ENCODE data around the gene STON2. TPM values are rescaled to one million over a fixed set of nuclear protein-coding genes. Genes with fewer than 3 reads are reported as not detected.

The STON2 gene
- total and polyA plus RNA-seq, 2 of the 13 experiments (the other 11 are each of a cell fraction or from before 2014, with no cell fraction given), result 2.1 to 11.0 TPM

DNA sequence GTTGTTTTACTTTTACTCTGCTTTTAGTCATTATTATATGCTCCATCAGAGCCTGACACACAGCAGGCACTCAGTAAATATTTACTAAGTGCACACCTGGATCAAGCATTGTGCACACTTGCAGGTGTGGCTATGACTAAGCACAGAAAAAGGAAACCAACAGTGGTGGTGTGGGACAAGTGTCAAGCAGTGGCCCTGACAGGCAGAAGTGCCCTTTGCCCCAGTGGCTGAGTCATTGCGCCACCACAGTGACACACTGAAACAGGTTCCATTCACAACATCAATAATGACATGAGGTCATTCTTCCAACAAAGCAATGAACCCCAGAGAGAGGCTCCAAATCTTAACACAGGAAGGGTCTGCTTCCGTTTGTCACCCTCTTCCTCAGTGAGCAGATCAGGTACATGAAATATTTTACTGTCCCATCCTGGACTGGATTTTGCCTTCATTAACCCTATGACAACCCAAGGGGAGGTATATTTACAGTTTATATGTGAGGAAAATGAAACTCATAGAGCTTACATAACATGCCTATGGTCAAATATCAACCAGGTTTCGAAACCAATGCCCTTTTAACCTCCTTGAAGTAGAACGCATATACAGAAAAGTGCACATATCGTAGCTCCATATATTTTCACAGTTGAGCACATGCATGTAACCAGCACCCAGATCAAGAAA, 96.7 kb downstream of the STON2 start (continued):
- TF ChIP-seq, protein P1, sequence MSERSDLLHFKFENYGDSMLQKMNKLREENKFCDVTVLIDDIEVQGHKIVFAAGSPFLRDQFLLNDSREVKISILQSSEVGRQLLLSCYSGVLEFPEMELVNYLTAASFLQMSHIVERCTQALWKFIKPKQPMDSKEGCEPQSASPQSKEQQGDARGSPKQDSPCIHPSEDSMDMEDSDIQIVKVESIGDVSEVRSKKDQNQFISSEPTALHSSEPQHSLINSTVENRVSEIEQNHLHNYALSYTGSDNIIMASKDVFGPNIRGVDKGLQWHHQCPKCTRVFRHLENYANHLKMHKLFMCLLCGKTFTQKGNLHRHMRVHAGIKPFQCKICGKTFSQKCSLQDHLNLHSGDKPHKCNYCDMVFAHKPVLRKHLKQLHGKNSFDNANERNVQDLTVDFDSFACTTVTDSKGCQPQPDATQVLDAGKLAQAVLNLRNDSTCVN (CRISPR knock-in tag; IDR thresholded peaks at IDR 0.05; ENCODE audit: borderline replicate concordance), result peak; percentile 76; the same call in 1 of the 2 replicates
- TF ChIP-seq ZNF605 (CRISPR knock-in tag; IDR thresholded peaks at IDR 0.05) (peak; percentile 72; the same call in 1 of the 2 replicates), FOXA1 (IDR thresholded peaks at IDR 0.05) (peak; percentile 69), FOXA1 (CRISPR knock-in tag; IDR thresholded peaks at IDR 0.05) (peak; percentile 91; the same call in 1 of the 2 replicates), ZNF460 (CRISPR knock-in tag; IDR thresholded peaks at IDR 0.05; ENCODE audit: borderline replicate concordance) (peak; percentile 63; the same call in 1 of the 2 replicates), RAD21 (CRISPR knock-in tag; IDR thresholded peaks at IDR 0.05) (no peak; the same call in 1 of the 2 replicates), ZNF724P (CRISPR knock-in tag; IDR thresholded peaks at IDR 0.05; ENCODE audit: borderline replicate concordance) (peak; percentile 79; the same call in 1 of the 2 replicates), CC2D1A (CRISPR knock-in tag; IDR thresholded peaks at IDR 0.05) (no peak), RBM39 (IDR thresholded peaks at IDR 0.05; ENCODE audit: low read depth, low read length, poor library complexity, severe bottlenecking) (no peak), ZNF33B (CRISPR knock-in tag; IDR thresholded peaks at IDR 0.05) (no peak), ZNF143 (CRISPR knock-in tag; IDR thresholded peaks at IDR 0.05) (no peak), SMARCC2 (IDR thresholded peaks at IDR 0.05) (no peak)
- TF ChIP-seq, protein P2, sequence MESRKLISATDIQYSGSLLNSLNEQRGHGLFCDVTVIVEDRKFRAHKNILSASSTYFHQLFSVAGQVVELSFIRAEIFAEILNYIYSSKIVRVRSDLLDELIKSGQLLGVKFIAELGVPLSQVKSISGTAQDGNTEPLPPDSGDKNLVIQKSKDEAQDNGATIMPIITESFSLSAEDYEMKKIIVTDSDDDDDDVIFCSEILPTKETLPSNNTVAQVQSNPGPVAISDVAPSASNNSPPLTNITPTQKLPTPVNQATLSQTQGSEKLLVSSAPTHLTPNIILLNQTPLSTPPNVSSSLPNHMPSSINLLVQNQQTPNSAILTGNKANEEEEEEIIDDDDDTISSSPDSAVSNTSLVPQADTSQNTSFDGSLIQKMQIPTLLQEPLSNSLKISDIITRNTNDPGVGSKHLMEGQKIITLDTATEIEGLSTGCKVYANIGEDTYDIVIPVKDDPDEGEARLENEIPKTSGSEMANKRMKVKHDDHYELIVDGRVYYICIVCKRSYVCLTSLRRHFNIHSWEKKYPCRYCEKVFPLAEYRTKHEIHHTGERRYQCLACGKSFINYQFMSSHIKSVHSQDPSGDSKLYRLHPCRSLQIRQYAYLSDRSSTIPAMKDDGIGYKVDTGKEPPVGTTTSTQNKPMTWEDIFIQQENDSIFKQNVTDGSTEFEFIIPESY (CRISPR knock-in tag; IDR thresholded peaks at IDR 0.05), result peak; percentile 80
- TF ChIP-seq, protein P3, sequence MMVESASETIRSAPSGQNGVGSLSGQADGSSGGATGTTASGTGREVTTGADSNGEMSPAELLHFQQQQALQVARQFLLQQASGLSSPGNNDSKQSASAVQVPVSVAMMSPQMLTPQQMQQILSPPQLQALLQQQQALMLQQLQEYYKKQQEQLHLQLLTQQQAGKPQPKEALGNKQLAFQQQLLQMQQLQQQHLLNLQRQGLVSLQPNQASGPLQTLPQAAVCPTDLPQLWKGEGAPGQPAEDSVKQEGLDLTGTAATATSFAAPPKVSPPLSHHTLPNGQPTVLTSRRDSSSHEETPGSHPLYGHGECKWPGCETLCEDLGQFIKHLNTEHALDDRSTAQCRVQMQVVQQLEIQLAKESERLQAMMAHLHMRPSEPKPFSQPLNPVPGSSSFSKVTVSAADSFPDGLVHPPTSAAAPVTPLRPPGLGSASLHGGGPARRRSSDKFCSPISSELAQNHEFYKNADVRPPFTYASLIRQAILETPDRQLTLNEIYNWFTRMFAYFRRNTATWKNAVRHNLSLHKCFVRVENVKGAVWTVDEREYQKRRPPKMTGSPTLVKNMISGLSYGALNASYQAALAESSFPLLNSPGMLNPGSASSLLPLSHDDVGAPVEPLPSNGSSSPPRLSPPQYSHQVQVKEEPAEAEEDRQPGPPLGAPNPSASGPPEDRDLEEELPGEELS (CRISPR knock-in tag; IDR thresholded peaks at IDR 0.05), result peak; percentile 96
- TF ChIP-seq, protein P4, sequence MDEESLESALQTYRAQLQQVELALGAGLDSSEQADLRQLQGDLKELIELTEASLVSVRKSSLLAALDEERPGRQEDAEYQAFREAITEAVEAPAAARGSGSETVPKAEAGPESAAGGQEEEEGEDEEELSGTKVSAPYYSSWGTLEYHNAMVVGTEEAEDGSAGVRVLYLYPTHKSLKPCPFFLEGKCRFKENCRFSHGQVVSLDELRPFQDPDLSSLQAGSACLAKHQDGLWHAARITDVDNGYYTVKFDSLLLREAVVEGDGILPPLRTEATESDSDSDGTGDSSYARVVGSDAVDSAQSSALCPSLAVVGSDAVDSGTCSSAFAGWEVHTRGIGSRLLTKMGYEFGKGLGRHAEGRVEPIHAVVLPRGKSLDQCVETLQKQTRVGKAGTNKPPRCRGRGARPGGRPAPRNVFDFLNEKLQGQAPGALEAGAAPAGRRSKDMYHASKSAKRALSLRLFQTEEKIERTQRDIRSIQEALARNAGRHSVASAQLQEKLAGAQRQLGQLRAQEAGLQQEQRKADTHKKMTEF (CRISPR knock-in tag; IDR thresholded peaks at IDR 0.05), result peak; percentile 92
- TF ChIP-seq, protein P5, sequence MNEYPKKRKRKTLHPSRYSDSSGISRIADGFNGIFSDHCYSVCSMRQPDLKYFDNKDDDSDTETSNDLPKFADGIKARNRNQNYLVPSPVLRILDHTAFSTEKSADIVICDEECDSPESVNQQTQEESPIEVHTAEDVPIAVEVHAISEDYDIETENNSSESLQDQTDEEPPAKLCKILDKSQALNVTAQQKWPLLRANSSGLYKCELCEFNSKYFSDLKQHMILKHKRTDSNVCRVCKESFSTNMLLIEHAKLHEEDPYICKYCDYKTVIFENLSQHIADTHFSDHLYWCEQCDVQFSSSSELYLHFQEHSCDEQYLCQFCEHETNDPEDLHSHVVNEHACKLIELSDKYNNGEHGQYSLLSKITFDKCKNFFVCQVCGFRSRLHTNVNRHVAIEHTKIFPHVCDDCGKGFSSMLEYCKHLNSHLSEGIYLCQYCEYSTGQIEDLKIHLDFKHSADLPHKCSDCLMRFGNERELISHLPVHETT (CRISPR knock-in tag; conservative IDR thresholded peaks at IDR 0.05), result no peak; the same call in 1 of the 2 replicates
- TF ChIP-seq, protein P6, sequence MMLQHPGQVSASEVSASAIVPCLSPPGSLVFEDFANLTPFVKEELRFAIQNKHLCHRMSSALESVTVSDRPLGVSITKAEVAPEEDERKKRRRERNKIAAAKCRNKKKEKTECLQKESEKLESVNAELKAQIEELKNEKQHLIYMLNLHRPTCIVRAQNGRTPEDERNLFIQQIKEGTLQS (CRISPR knock-in tag; IDR thresholded peaks at IDR 0.05), result peak; percentile 97
- TF ChIP-seq, protein P7, sequence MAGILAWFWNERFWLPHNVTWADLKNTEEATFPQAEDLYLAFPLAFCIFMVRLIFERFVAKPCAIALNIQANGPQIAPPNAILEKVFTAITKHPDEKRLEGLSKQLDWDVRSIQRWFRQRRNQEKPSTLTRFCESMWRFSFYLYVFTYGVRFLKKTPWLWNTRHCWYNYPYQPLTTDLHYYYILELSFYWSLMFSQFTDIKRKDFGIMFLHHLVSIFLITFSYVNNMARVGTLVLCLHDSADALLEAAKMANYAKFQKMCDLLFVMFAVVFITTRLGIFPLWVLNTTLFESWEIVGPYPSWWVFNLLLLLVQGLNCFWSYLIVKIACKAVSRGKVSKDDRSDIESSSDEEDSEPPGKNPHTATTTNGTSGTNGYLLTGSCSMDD (CRISPR knock-in tag; IDR thresholded peaks at IDR 0.05), result no peak
- TF ChIP-seq, protein P8, sequence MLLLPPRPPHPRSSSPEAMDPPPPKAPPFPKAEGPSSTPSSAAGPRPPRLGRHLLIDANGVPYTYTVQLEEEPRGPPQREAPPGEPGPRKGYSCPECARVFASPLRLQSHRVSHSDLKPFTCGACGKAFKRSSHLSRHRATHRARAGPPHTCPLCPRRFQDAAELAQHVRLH (CRISPR knock-in tag; IDR thresholded peaks at IDR 0.05; ENCODE audit: borderline replicate concordance, low read depth), result peak; percentile 36; the same call in 1 of the 2 replicates
